ENCODE measurements around the gene LSM3. TPM values are rescaled to one million over a fixed set of nuclear protein-coding genes. Genes with fewer than 3 reads are reported as not detected.

The LSM3 gene
- total RNA-seq, 1 experiment from 2014 or later = 17.4 TPM

DNA sequence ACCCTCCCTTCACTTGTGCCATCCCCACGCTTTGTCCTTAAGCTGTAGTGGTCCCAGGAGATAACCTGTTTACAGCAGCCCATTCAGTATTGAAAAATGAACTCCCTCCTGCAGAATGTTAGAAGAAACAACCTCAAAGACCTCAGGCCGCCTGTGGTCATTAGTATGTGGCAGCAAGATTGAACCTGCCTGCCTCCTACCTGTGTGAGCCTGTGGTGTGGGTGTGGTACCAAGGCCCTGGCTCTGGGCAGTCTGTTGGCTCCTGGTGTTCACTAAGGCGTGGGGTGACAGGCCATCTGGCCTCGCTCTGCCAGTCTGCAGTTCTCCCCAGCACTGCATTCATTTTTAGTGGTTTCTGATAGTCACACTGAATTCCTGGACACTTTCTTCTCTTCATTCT, 21.0 kb downstream of the LSM3 start:
- CTCF ChIA-PET = no interaction called here

More for the DNA sequence above, 21.0 kb downstream of the LSM3 start:
- Histone ChIP-seq H2AFZ (ENCODE audit: low read depth, low read length, poor library complexity, severe bottlenecking) (no peak overlapping the region), H3K4me3 (replicated peaks in 1 of 2; ENCODE audit: low read depth in 1 of 2, low read length in 2 of 2) (no peak overlapping the region), H3K79me2 (ENCODE audit: insufficient read depth, low read length) (peaks cover 11% of the 10 kb centered on the region), H3K9me2 (ENCODE audit: insufficient read depth) (no peaks in the 10 kb centered on the region), H3K27me3 (ENCODE audit: insufficient read depth, low read length) (no peaks in the 10 kb centered on the region), H4K20me1 (ENCODE audit: insufficient read depth) (no peaks in the 10 kb centered on the region), H3K36me3 (ENCODE audit: control insufficient read depth in 1 of 2, insufficient read depth in 2 of 2, low read length in 2 of 2) (peaks cover 4 to 5% of the 10 kb centered on the region in 2 experiments; a peak in 2 of 4 replicates), H3K9ac (ENCODE audit: low read length) (no peak overlapping the region), H3K4me2 (ENCODE audit: low read length) (no peak overlapping the region), H3K27ac (ENCODE audit: low read depth, low read length) (no peak overlapping the region), H3K4me1 (ENCODE audit: control insufficient read depth in 1 of 2, insufficient read depth in 2 of 2, low read length in 2 of 2) (no peaks in the 10 kb centered on the region), H3K9me3 (ENCODE audit: control insufficient read depth in 1 of 2, insufficient read depth in 1 of 2, low read depth in 1 of 2, low read length in 2 of 2) (no peaks in the 10 kb centered on the region)
- ChIA-PET RAD21 (ENCODE audit: low non-redundant PET in 1 of 2, low total read pairs in 2 of 2, uncharacterized antibody in 2 of 2, unreplicated experiment in 2 of 2) (no interaction called here), POLR2A (interaction anchor here (1.2 kb wide), 1 partner anchor 21 kb away, joined by 3 read pairs; the partner anchor contains the start of genes LSM3 and XPC)
- no peak for DNase-seq (ENCODE audit: low read depth, low spot score)
- intact Hi-C loops (cut with micrococcal nuclease) = loop anchor here (10.0 kb wide), 1 partner anchor 725 kb away; no protein-coding TSS in a partner anchor
- no peak for ATAC-seq
- no peak for TF ChIP-seq SP1 (IDR thresholded peaks at IDR 0.05; ENCODE audit: low read depth)
- TF ChIP-seq SRF (IDR thresholded peaks at IDR 0.05; ENCODE audit: low read depth) = no peak
- TF ChIP-seq ELF1 (IDR thresholded peaks at IDR 0.05; ENCODE audit: borderline replicate concordance, low read depth) = no peak
- no peak for TF ChIP-seq ZFX (IDR thresholded peaks at IDR 0.05)
- TF ChIP-seq RAD21 (IDR thresholded peaks at IDR 0.05; ENCODE audit: low read depth) = no peak
- TF ChIP-seq SIN3A (IDR thresholded peaks at IDR 0.05; ENCODE audit: low read depth) = no peak
- TF ChIP-seq, protein P1, sequence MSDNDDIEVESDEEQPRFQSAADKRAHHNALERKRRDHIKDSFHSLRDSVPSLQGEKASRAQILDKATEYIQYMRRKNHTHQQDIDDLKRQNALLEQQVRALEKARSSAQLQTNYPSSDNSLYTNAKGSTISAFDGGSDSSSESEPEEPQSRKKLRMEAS (IDR thresholded peaks at IDR 0.05) = no peak
- TF ChIP-seq, protein P2, sequence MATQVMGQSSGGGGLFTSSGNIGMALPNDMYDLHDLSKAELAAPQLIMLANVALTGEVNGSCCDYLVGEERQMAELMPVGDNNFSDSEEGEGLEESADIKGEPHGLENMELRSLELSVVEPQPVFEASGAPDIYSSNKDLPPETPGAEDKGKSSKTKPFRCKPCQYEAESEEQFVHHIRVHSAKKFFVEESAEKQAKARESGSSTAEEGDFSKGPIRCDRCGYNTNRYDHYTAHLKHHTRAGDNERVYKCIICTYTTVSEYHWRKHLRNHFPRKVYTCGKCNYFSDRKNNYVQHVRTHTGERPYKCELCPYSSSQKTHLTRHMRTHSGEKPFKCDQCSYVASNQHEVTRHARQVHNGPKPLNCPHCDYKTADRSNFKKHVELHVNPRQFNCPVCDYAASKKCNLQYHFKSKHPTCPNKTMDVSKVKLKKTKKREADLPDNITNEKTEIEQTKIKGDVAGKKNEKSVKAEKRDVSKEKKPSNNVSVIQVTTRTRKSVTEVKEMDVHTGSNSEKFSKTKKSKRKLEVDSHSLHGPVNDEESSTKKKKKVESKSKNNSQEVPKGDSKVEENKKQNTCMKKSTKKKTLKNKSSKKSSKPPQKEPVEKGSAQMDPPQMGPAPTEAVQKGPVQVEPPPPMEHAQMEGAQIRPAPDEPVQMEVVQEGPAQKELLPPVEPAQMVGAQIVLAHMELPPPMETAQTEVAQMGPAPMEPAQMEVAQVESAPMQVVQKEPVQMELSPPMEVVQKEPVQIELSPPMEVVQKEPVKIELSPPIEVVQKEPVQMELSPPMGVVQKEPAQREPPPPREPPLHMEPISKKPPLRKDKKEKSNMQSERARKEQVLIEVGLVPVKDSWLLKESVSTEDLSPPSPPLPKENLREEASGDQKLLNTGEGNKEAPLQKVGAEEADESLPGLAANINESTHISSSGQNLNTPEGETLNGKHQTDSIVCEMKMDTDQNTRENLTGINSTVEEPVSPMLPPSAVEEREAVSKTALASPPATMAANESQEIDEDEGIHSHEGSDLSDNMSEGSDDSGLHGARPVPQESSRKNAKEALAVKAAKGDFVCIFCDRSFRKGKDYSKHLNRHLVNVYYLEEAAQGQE (IDR thresholded peaks at IDR 0.05; ENCODE audit: low read depth) = no peak
- TF ChIP-seq ZNF274 (IDR thresholded peaks at IDR 0.05; ENCODE audit: low read depth, low read length) = no peak
- no peak for TF ChIP-seq EGR1 (IDR thresholded peaks at IDR 0.05; ENCODE audit: low read depth)
- TF ChIP-seq CEBPB (IDR thresholded peaks at IDR 0.05; ENCODE audit: low read depth) = no peak
- BruUV-seq (replicated peaks) = no TSS peak

Measured in HCT116 (cell line).